ENCODE results near the gene STRIP2.

STRIP2 gene, protein sequence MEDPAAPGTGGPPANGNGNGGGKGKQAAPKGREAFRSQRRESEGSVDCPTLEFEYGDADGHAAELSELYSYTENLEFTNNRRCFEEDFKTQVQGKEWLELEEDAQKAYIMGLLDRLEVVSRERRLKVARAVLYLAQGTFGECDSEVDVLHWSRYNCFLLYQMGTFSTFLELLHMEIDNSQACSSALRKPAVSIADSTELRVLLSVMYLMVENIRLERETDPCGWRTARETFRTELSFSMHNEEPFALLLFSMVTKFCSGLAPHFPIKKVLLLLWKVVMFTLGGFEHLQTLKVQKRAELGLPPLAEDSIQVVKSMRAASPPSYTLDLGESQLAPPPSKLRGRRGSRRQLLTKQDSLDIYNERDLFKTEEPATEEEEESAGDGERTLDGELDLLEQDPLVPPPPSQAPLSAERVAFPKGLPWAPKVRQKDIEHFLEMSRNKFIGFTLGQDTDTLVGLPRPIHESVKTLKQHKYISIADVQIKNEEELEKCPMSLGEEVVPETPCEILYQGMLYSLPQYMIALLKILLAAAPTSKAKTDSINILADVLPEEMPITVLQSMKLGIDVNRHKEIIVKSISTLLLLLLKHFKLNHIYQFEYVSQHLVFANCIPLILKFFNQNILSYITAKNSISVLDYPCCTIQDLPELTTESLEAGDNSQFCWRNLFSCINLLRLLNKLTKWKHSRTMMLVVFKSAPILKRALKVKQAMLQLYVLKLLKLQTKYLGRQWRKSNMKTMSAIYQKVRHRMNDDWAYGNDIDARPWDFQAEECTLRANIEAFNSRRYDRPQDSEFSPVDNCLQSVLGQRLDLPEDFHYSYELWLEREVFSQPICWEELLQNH

DNA sequence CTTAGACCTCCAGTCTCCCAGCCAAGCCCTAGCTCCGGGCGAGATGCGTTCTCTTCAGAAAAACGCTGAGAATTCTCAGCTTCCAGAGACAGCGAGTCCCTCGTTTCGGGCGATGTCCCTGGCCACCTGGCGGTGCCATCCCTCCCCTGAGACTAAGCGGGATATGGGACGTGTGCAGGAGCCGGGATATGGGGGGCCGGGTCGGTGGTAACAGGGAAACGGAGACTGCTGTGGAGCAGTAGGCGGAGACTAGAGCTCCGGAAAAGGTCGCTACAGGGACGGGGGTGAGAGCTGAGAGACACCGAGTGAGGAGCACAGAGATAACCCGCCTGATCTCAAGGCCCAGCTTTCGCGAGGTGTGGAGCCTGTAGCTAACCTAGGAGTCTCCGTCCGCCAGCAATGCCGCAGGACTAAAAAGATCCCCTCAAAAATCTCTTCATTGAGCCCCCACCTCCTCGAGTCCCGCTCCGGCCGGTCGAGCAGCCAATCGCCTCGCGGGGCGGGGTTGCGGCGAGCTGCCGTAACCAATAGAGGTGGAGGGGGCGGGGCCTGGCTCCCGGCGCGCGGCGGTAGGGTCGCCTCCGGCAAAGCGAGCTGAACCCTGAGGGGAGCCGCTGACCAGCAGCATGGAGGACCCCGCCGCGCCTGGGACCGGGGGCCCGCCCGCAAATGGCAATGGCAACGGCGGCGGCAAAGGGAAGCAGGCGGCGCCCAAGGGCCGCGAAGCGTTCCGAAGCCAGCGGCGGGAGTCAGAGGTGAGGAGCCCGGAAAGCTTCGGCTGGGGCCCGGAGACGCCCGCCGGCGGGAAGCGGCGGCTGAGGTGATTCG, at the start of gene STRIP2:
Gene STRIP2, plus strand, starts transcription at position 586 of the 828 bp plus-strand sequence. Its CDS starts 41 bp downstream, at position 627.
- Histone ChIP-seq H3K36me3 (ENCODE audit: insufficient read depth, low read length) (no peaks in the 10 kb centered on the region), H3K9ac (ENCODE audit: low read depth, low read length) (peak within 1 kb of the TSS; percentile 88), H3K9me3 (ENCODE audit: control insufficient read depth, insufficient read depth, low read length) (no peaks in the 10 kb centered on the region), H3K4me1 (ENCODE audit: insufficient read depth, low read length) (peaks cover 6% of the 10 kb centered on the region; the same call in 1 of the 2 replicates)

DNA sequence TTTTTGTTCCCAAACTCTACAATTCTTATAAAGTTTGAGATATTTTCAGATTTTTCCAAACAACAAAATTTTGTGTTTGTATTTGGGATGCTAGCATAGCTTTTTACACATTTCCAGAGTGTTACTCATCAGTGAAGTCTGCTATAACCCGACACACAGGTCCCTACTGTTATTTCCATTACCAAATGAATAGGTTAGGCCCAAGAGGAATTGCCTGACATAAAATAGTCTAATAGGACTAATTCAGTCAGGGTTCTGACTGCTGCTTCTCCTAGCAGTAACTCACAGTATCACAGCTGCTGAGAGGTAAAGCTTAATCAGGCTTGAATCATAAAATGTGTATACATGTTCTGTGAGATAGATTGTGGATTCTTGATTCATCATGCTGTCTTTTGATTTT, 49.1 kb upstream of the STRIP2 start:
- 0 out of 2 replicates have a peak, but pooled peaks cover 3% of the 10 kb centered on the region for H3K36me3 ChIP-seq (ENCODE audit: insufficient read depth, low read length)
- no peak overlapping the region for H3K9ac ChIP-seq (ENCODE audit: low read depth, low read length)
- no peaks in the 10 kb centered on the region for H3K9me3 ChIP-seq (ENCODE audit: control insufficient read depth, insufficient read depth, low read length)
- H3K4me1 ChIP-seq (ENCODE audit: insufficient read depth, low read length): peaks cover 25% of the 10 kb centered on the region

DNA sequence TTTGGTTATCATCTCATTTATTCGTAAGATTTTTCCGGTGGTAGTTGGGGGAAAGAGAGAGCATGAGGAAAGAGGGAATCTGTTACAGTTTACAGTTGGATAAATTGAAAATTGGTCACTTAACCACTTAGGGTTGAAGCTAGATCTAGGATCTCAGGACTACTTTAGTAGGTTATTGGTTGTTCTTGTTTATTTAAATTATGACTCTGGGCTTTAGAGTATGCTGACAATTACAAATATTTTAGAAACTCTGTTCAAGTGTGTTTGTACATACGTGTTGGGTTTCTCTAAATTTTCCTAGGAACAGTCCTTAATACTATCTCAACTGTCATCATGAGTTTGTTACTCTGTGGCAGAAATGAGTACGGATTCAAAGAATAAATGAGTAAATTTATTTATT, 48.6 kb upstream of the STRIP2 start:
- H3K36me3 ChIP-seq (ENCODE audit: insufficient read depth, low read length): 0 out of 2 replicates have a peak, but pooled peaks cover 3% of the 10 kb centered on the region
- no peaks in the 10 kb centered on the region for H3K9me3 ChIP-seq (ENCODE audit: control insufficient read depth, insufficient read depth, low read length)
- H3K4me1 ChIP-seq (ENCODE audit: insufficient read depth, low read length): peaks cover 25% of the 10 kb centered on the region
- no peak overlapping the region for H3K9ac ChIP-seq (ENCODE audit: low read depth, low read length)

DNA sequence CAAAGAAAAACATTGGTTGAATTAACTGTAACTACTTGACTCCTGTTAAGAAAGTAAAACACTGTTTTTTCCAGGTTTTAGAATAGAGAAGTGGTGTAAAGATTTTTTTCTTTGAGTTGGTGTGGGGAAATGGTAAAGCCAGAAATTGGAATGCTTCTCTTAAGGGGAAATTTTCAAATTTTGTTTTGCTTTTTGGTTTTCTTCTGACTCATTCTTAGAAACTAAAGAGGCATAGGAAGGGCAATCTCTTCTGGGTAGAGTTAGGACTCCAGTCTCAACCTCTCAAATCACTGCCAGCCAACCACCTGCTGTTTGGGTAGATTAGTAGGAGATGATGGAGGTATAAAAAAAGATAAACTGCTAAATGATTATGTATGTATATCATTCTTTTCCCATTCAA, 47.7 kb upstream of the STRIP2 start:
- Histone ChIP-seq H3K36me3 (ENCODE audit: insufficient read depth, low read length) (0 out of 2 replicates have a peak, but pooled peaks cover 3% of the 10 kb centered on the region), H3K9me3 (ENCODE audit: control insufficient read depth, insufficient read depth, low read length) (no peaks in the 10 kb centered on the region), H3K9ac (ENCODE audit: low read depth, low read length) (no peak overlapping the region), H3K4me1 (ENCODE audit: insufficient read depth, low read length) (peaks cover 25% of the 10 kb centered on the region)

DNA sequence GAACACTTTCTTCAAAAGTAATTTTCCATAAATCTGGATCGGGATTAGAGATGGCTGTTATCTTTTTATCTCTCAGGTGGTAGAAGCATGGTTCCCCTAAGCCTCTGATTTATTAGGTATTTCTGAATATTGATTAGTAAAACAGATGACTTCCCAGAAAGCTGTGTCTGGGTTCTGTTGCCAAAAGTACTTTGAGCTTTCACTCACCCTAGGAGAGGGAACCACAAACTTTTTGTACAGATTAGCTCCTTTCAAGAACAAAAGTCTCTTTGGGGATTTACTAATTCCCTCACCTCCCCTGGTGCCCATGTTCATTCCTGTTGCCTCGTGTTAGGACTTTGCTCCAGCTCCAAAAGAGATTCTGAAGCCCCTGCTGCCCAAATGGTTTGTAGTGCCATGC, 46.7 kb upstream of the STRIP2 start:
- Histone ChIP-seq H3K36me3 (ENCODE audit: insufficient read depth, low read length) (0 out of 2 replicates have a peak, but pooled peaks cover 3% of the 10 kb centered on the region), H3K9me3 (ENCODE audit: control insufficient read depth, insufficient read depth, low read length) (no peaks in the 10 kb centered on the region), H3K4me1 (ENCODE audit: insufficient read depth, low read length) (peaks cover 25% of the 10 kb centered on the region), H3K9ac (ENCODE audit: low read depth, low read length) (no peak overlapping the region)

DNA sequence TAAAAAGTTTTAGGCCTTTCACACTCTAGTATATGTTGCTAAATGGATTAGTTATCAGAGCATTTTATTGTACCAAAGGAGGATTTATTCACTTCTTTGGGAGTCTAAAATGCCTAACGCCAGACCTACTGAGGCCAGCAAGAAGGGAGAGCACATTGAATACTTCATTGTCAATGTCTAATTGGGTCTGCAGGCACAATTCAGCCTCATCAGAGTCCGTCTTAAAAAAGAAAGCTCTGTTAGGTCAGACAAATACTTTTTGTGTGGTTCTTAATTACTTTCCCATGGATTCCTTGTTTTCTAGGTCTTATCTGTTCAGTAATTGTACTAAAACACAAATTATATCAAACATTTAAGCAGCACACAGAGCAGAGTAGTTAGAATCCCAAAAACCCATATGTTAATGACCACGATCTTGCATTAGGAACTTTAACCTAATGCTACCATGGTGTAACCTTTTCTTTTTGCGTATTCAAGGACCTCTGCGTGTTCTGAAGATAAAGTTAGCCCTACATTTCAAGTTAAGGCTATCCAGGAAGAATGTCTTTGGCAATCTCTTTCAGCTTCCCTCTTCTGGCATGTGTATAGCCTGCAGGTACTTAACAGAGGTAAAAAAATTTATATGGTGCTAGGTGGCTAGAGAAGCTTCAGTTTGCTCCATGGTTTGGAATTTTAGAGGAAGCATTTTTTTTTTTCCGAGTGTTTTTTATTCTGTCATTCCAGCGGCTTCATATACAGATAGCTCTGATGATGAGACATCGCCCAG, 45.7 kb upstream of the STRIP2 start:
- Histone ChIP-seq H3K9ac (ENCODE audit: low read depth, low read length) (no peak overlapping the region), H3K36me3 (ENCODE audit: insufficient read depth, low read length) (0 out of 2 replicates have a peak, but pooled peaks cover 3% of the 10 kb centered on the region), H3K9me3 (ENCODE audit: control insufficient read depth, insufficient read depth, low read length) (no peaks in the 10 kb centered on the region), H3K4me1 (ENCODE audit: insufficient read depth, low read length) (peaks cover 25% of the 10 kb centered on the region)

DNA sequence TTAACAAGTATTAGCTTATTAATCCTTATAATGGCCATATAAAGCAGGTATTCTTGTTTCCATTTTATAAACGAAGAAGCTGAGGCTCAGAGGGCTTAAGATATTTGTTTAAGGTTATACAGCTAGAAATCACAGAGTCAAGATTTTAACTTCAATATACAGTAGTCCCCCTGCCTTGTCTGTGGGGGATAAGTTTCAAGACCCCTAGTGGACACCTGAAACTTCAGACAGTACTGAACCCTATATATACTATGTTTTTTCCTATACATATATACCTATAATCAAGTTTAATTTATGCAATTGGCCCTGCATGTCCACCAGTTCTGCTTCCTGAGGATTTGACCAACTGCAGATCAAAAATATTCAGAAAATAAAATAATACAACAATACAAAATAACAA, 44.4 kb upstream of the STRIP2 start:
- H3K4me1 ChIP-seq (ENCODE audit: insufficient read depth, low read length): peaks cover 19% of the 10 kb centered on the region

DNA sequence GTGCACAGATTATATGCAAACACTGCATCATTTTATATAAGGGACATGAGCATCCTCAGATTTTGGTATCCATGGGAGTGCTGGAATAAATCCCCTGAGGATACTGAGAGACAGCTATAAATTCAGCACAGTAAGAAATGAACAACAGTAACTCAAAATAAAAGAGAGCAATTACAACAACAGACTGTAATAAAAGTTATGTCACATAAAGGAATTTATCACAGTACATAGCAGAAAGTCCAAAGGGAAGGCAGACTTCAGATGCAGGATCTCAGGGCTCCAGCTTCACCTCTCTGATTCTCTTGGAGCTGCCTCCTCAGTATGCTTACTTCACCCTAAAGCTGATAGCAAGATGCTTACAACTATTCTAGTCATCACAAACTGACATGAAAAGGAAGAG, 43.9 kb upstream of the STRIP2 start:
- 0 out of 2 replicates have a peak, but pooled peaks cover 3% of the 10 kb centered on the region for H3K36me3 ChIP-seq (ENCODE audit: insufficient read depth, low read length)

More for the DNA sequence above, 44.4 kb upstream of the STRIP2 start:
- Histone ChIP-seq H3K36me3 (ENCODE audit: insufficient read depth, low read length) (0 out of 2 replicates have a peak, but pooled peaks cover 3% of the 10 kb centered on the region), H3K9me3 (ENCODE audit: control insufficient read depth, insufficient read depth, low read length) (no peaks in the 10 kb centered on the region), H3K9ac (ENCODE audit: low read depth, low read length) (no peak overlapping the region)

DNA sequence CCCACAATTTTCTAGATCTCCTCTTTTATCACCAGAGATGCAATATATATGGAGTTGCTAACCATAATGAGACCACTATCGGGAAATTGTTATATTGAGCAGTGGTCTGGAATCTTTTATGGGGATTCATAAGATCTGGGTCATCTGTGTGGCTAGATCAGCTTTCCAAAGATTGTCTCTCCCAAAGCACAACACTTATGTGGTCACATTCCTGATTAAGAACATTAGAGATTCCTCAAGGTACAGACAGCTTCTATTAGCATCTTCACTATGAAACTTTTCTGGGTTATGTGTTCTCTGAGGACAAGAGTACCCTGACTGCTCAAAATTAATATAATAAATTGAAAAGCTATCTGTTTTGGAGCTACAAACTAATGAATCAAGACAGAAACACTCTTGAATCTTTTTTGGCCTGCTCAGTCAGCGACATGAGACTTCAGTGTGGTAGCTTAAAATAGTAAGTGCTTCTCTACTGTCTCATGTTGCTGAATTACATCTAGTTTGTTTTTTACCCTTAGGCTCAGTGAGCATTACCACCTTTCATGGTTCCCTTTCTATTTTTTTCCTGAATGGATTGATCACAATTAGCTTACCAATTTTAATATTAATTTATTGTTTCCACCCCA, 42.6 kb upstream of the STRIP2 start:
- Histone ChIP-seq H3K4me1 (ENCODE audit: insufficient read depth, low read length) (peaks cover 10% of the 10 kb centered on the region), H3K9ac (ENCODE audit: low read depth, low read length) (no peak overlapping the region), H3K36me3 (ENCODE audit: insufficient read depth, low read length) (0 out of 2 replicates have a peak, but pooled peaks cover 3% of the 10 kb centered on the region), H3K9me3 (ENCODE audit: control insufficient read depth, insufficient read depth, low read length) (no peaks in the 10 kb centered on the region)

More for the DNA sequence above, 43.9 kb upstream of the STRIP2 start:
- Histone ChIP-seq H3K4me1 (ENCODE audit: insufficient read depth, low read length) (peaks cover 14% of the 10 kb centered on the region), H3K9me3 (ENCODE audit: control insufficient read depth, insufficient read depth, low read length) (no peaks in the 10 kb centered on the region), H3K9ac (ENCODE audit: low read depth, low read length) (no peak overlapping the region)

DNA sequence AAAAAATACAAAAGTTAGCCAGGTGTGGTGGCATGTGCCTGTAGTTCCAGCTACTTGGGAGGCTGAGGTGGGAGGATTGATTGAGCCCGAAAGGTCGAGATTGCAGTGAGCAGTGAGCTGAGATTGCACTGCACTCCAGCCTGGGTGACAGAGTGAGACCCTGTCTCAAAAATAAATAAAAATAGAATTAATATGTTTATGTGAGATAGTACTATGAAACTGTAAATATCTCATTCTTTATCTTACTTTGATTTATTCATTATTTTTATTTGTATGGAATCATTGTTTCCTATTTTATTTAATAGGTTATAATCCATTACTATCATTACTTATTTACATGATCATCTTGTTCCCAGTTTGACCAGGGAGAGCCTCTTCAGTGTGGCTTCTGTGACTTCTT, 41.0 kb upstream of the STRIP2 start:
- Histone ChIP-seq H3K9ac (ENCODE audit: low read depth, low read length) (no peak overlapping the region), H3K9me3 (ENCODE audit: control insufficient read depth, insufficient read depth, low read length) (no peaks in the 10 kb centered on the region), H3K4me1 (ENCODE audit: insufficient read depth, low read length) (peaks cover 2% of the 10 kb centered on the region; the same call in 1 of the 2 replicates), H3K36me3 (ENCODE audit: insufficient read depth, low read length) (0 out of 2 replicates have a peak, but pooled peaks cover 3% of the 10 kb centered on the region)

DNA sequence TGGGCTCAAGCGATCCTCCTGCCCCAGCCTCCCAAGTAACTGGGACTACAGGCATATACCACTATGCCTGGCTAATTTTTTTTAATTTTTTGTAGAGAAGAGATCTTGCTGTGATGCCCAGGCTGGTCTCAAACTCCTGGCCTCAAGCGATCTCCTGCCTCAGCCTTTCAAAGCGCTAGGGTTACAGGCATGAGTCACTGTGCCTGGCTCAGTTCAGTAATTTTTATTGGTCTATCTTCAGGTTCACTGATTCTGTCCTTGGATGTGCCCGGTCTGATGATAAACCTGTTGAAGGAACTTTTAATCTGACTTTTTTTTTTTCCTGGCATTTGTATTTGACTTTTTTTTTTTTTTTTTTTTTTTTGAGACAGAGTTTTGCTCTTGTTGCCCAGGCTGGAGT, 40.1 kb upstream of the STRIP2 start:
- Histone ChIP-seq H3K36me3 (ENCODE audit: insufficient read depth, low read length) (no peaks in the 10 kb centered on the region), H3K9me3 (ENCODE audit: control insufficient read depth, insufficient read depth, low read length) (no peaks in the 10 kb centered on the region), H3K9ac (ENCODE audit: low read depth, low read length) (no peak overlapping the region), H3K4me1 (ENCODE audit: insufficient read depth, low read length) (no peaks in the 10 kb centered on the region; the same call in 1 of the 2 replicates)

DNA sequence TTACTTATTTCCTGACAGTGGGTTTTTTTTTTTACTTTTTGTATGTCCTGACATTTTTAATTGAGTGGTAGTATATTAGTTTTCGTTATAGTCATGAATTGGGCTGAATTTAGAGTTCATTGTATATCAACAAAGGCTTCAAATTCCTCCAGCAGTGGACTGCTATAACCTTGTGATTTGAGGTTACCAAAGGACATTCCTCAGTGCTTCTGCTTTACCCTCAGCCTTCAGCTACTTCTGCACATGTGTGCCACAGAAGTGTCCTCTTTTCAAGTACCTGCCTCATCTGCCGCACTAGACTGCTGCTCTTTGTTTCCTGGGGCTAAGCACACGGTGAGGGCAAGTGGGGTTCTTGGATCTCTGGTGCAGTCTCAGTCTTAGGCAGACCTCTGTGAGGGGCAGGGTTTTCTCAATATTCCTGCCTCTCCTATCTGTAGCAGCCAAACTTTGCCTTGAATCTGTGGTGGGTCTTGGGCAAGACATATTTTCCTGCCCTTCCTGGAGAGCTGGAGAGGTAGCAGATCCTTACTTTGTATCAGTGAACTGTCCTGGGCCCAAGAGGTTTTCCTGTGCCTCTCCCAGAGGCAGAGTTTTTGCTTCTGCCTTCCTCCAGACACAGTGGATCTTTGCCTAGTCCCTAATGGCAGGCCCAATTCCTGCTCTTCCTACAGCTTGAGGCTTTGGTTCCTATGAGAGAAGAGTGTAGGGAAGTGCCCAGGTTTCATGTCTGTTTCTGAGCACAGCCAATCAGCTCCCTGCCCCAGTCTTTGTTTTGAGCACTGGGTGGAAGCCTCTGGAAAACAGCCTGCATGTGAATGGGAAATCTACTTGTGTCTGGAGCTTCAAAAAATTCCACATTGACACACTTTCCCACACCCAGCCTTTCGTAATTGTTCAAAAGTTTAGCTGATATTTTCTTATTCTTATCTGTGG, 39.0 kb upstream of the STRIP2 start:
- no peaks in the 10 kb centered on the region for H3K9me3 ChIP-seq (ENCODE audit: control insufficient read depth, insufficient read depth, low read length)
- no peaks in the 10 kb centered on the region; the same call in 1 of the 2 replicates for H3K4me1 ChIP-seq (ENCODE audit: insufficient read depth, low read length)
- H3K9ac ChIP-seq (ENCODE audit: low read depth, low read length): no peak overlapping the region
- no peaks in the 10 kb centered on the region for H3K36me3 ChIP-seq (ENCODE audit: insufficient read depth, low read length)
